ENCODE measurements around the gene SEPTIN1. TPM values are rescaled to one million over a fixed set of nuclear protein-coding genes. Genes with fewer than 3 reads are reported as not detected.

SEPTIN1 gene
- total and polyA plus RNA-seq, 2 of the 13 experiments (the other 11 are each of a cell fraction or from before 2014, with no cell fraction given): 0.18 to 0.67 TPM

GRCh38 chr16:30335598-30336474 lies 46.5 kb downstream of the SEPTIN1 start (continued):
- TF ChIP-seq ZNF550 (CRISPR knock-in tag; IDR thresholded peaks at IDR 0.05; ENCODE audit: borderline replicate concordance) (no peak; the same call in 1 of the 2 replicates), BRD4 (CRISPR knock-in tag; IDR thresholded peaks at IDR 0.05) (peak; percentile 79), ZNF337 (CRISPR knock-in tag; IDR thresholded peaks at IDR 0.05; ENCODE audit: borderline replicate concordance, low read depth) (peak; percentile 85; the same call in 1 of the 2 replicates), AGO2 (optimal IDR thresholded peaks at IDR 0.05; ENCODE audit: low read depth, low read length) (no peak), NFKBIZ (CRISPR knock-in tag; IDR thresholded peaks at IDR 0.05) (no peak), ZKSCAN1 (IDR thresholded peaks at IDR 0.05; ENCODE audit: low read length) (no peak), KLF13 (CRISPR knock-in tag; IDR thresholded peaks at IDR 0.05) (no peak), SRSF1 (optimal IDR thresholded peaks at IDR 0.05; ENCODE audit: low read depth, low read length) (no peak), NFYC (CRISPR knock-in tag; IDR thresholded peaks at IDR 0.05) (peak; percentile 28; the same call in 1 of the 2 replicates), ONECUT2 (CRISPR knock-in tag; IDR thresholded peaks at IDR 0.05) (0 out of 2 replicates have a peak, but pooled peaks have one; percentile 10), ZNF674 (CRISPR knock-in tag; IDR thresholded peaks at IDR 0.05; ENCODE audit: low read depth) (no peak), ZSCAN21 (CRISPR knock-in tag; IDR thresholded peaks at IDR 0.05; ENCODE audit: borderline replicate concordance) (peak; percentile 17; the same call in 1 of the 2 replicates), ATF7-NPFF (CRISPR knock-in tag; IDR thresholded peaks at IDR 0.05; ENCODE audit: low read depth) (peak; percentile 75), MXD3 (CRISPR knock-in tag; IDR thresholded peaks at IDR 0.05) (no peak; the same call in 1 of the 2 replicates), ZNF713 (CRISPR knock-in tag; IDR thresholded peaks at IDR 0.05) (no peak), ZBTB34 (CRISPR knock-in tag; IDR thresholded peaks at IDR 0.05) (no peak; the same call in 1 of the 2 replicates), ZNF691 (CRISPR knock-in tag; IDR thresholded peaks at IDR 0.05; ENCODE audit: borderline replicate concordance, low read depth) (no peak), TERF1 (CRISPR knock-in tag; IDR thresholded peaks at IDR 0.05) (no peak), SNAPC4 (CRISPR knock-in tag; IDR thresholded peaks at IDR 0.05) (no peak; the same call in 1 of the 2 replicates), GLI4 (CRISPR knock-in tag; IDR thresholded peaks at IDR 0.05; ENCODE audit: borderline replicate concordance) (no peak; the same call in 1 of the 2 replicates)
